Measurements from ENCODE around the gene COL15A1.
"Not testable (repeated sequence)": the region's sequence is repeated elsewhere in the genome, so short reads cannot be mapped to it uniquely, and the experiment has no call there.

The COL15A1 gene

DNA sequence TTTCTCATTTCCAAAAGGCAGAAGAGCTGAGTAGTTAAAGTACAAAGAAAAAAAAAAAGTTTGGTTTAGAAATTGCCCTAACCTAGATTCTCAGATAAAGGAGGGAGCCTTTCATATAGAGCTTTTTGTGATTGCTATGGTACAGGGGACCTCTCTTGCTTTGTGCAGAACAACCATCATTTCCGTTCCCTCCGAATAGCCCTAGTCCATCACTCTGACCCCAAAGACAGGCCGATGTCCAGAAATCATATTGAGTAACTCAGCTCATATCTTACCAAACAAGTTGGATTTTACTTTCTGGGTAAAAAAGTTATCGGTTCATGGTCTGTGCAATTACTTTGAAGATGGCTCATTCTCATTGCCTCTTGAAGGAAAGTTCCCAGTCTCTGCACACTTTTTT lies 36.7 kb upstream of the COL15A1 start:
- TF ChIP-seq, protein P1, sequence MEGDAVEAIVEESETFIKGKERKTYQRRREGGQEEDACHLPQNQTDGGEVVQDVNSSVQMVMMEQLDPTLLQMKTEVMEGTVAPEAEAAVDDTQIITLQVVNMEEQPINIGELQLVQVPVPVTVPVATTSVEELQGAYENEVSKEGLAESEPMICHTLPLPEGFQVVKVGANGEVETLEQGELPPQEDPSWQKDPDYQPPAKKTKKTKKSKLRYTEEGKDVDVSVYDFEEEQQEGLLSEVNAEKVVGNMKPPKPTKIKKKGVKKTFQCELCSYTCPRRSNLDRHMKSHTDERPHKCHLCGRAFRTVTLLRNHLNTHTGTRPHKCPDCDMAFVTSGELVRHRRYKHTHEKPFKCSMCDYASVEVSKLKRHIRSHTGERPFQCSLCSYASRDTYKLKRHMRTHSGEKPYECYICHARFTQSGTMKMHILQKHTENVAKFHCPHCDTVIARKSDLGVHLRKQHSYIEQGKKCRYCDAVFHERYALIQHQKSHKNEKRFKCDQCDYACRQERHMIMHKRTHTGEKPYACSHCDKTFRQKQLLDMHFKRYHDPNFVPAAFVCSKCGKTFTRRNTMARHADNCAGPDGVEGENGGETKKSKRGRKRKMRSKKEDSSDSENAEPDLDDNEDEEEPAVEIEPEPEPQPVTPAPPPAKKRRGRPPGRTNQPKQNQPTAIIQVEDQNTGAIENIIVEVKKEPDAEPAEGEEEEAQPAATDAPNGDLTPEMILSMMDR (conservative IDR thresholded peaks at IDR 0.05; ENCODE audit: low read depth, low read length) = no peak
- DNase-seq (ENCODE audit: low read depth) = no peak

DNA sequence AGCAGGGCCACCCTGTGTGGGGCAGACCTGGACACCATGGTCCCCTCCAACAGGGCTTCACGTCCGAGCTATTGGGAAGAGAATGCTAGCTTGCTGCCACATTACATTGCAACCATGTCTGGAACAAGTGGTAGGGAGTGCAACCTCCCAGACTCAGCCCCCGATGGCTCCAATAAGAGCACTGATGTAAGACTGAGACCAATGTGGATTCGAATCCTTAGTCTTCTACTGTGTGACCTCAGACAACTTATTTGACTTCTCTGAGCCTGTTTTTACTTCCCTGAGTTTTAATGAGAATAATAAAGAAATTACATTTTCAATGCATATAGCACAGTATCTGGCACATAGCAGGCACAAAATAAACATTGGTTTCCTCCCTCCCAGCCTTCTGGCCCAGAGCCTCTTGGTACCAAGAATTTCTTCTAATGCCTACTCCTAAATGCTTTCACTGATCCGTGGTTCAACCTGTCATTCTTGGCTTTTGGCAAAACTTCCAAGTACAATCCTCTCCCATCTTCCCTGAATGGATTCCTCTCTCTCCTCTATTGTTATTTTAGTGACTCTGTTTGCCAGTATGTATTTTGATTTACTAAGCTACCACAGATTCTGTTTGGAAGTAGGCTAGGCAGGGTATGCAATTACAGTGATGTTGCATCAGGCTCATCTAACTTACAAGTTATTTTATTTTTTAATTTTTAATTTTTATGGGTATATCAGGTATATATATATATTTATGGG lies 34.6 kb upstream of the COL15A1 start:
- DNase-seq (ENCODE audit: low read depth) = no peak
- TF ChIP-seq, protein P1 (conservative IDR thresholded peaks at IDR 0.05; ENCODE audit: low read depth, low read length) = no peak
- no peak overlapping the region for H3K4me3 ChIP-seq (ENCODE audit: low read length)

More for the DNA sequence above, 36.7 kb upstream of the COL15A1 start:
- no peak overlapping the region for H3K4me3 ChIP-seq (ENCODE audit: low read length)

DNA sequence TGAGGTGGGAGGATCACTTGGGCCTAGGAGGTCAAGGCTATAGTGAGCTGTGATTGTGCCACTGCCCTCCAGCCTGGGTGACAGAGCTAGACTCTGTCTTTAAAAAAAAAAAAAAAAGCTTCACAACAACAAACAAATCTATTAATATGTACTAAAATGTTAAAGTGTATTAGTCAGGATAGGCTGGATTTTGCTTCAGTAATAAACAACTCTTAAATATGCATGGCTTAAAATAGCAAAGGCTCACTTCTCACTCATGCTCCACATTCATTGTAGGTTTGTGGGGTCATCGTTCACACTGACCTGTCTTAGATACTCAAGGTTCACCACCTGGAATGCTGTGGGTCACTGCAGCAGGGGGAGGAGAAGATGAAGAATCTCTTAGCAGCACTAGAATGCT lies 33.8 kb upstream of the COL15A1 start:
- TF ChIP-seq, protein P1 (conservative IDR thresholded peaks at IDR 0.05; ENCODE audit: low read depth, low read length) = no peak
- H3K4me3 ChIP-seq (ENCODE audit: low read length) = no peak overlapping the region
- DNase-seq (ENCODE audit: low read depth) = no peak

DNA sequence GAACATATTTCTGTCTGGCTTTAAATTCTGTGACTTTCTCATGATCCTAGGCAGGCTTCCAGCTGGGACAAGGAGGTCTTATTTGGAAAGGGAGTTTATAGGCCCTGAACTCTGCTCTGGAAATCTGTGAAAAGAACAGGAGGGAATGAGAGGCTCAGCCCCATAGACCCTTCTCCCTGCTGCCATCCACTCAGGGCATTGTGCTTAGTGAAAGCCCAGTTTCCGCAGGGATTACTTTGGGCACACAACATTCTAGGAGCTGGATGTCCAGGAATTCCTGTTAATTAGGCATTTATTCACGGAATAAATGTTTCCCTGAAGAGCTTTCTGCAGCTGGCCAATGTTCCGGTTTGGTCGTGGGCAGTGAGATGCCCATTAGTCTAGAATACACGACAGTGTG lies 32.7 kb upstream of the COL15A1 start:
- DNase-seq (ENCODE audit: low read depth) = no peak
- no peak overlapping the region for H3K4me3 ChIP-seq (ENCODE audit: low read length)
- TF ChIP-seq, protein P1 (conservative IDR thresholded peaks at IDR 0.05; ENCODE audit: low read depth, low read length) = no peak

DNA sequence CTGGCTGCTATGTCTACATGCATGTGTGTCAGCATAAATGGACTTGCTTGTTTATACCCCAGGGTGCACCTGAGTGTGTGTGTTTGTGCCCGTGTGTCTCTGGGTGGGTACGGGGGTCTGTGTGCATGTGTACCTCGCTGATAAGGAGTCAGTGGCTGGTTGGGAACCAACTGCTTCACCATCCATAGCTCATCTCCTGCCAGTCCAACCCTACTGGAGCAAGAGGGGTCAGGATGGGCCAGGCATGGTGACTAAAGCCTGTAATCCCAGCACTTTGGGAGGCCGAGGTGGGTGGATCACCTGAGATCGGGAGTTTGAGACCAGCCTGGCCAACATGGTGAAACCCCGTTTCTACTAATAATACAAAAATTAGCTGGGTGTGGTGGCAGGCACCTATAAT lies 32.0 kb upstream of the COL15A1 start:
- DNase-seq (ENCODE audit: low read depth) = not testable (repeated sequence)

DNA sequence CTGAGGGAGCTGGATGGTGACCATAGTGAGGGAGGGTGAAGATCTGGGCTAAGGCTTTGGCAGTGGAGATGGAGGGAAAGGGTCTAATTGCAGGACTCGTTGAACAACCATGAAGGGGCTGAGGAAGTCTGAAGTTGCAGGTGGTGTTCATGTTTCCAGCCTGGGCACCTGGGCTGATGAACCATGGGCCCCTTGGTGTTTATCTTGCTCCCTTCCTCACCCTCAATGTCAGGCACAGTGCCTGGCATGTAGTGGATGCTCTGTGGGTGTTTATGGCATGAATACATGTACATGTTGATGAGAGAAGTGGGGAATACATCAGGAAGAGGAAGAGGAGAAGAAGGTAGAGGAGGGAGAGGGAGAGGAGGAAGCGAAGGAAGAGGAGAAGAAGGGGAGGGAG lies 31.3 kb upstream of the COL15A1 start:
- DNase-seq (ENCODE audit: low read depth) = no peak
- H3K4me3 ChIP-seq (ENCODE audit: low read length) = no peak overlapping the region

More for the DNA sequence above, 32.0 kb upstream of the COL15A1 start:
- H3K4me3 ChIP-seq (ENCODE audit: low read length) = not testable (repeated sequence)

DNA sequence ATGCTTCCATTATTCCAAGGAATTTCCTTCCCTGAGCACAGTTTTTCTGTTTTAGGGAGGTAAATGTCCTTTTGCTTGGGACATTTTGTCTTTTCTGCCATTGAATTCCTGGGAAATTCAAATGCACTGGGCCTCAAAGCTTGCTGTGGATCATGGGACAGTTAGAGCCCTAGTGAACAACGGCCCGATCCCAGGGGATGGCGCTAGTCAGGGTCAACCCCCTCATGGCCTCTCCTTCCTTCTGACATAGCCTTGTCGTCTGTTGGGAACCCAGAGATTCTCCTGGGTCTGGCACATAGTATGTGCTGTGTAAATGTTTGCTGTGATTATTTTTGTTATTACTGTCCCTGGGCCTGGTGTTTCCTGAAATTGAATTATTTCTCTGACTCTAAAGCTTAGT lies 30.7 kb upstream of the COL15A1 start:
- no peak for DNase-seq (ENCODE audit: low read depth)
- TF ChIP-seq, protein P1 (conservative IDR thresholded peaks at IDR 0.05; ENCODE audit: low read depth, low read length) = no peak
- H3K4me3 ChIP-seq (ENCODE audit: low read length) = no peak overlapping the region

More for the DNA sequence above, 31.3 kb upstream of the COL15A1 start:
- TF ChIP-seq, protein P1 (conservative IDR thresholded peaks at IDR 0.05; ENCODE audit: low read depth, low read length) = no peak

All from retinal pigment epithelial cell (primary cell).